ENCODE data around the gene CD8A. TPM values are rescaled to one million over a fixed set of nuclear protein-coding genes. Genes with fewer than 3 reads are reported as not detected.
"Not testable (repeated sequence)": the region's sequence is repeated elsewhere in the genome, so short reads cannot be mapped to it uniquely, and the experiment has no call there.

Gene CD8A
- polyA plus RNA-seq, 1 of the 3 experiments (the other 2 are of a cell fraction), result 0.05 TPM

- H3K27me3 ChIP-seq (ENCODE audit: insufficient read depth); H3K9ac ChIP-seq; H3K79me2 ChIP-seq (ENCODE audit: insufficient read depth); H3K36me3 ChIP-seq (replicated peaks in 1 of 2; ENCODE audit: control insufficient read depth in 1 of 2, insufficient read depth in 2 of 2, low read length in 1 of 2); H3K9me3 ChIP-seq; DNase-seq; H3K9me2 ChIP-seq; H3K4me3 ChIP-seq (ENCODE audit: low read depth in 2 of 2, low read length in 1 of 2); H4K20me1 ChIP-seq (ENCODE audit: insufficient read depth); POLR2A ChIA-PET; CTCF ChIA-PET; H3F3A ChIP-seq (replicated peaks; ENCODE audit: insufficient read depth); H3K4me1 ChIP-seq (ENCODE audit: control insufficient read depth in 1 of 2, insufficient read depth in 2 of 2, low read depth in 1 of 2, low read length in 1 of 2): not testable (repeated sequence)
- peak overlapping the region in 1 of 2 experiments; percentile 36; a peak in 1 of 4 replicates for H3K27ac ChIP-seq (ENCODE audit: low read depth in 2 of 2, low read length in 1 of 2)
- peak overlapping the region; percentile 53 for H3K4me2 ChIP-seq
- TF ChIP-seq, protein P1, sequence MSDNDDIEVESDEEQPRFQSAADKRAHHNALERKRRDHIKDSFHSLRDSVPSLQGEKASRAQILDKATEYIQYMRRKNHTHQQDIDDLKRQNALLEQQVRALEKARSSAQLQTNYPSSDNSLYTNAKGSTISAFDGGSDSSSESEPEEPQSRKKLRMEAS (IDR thresholded peaks at IDR 0.05; ENCODE audit: low read depth), result peak; percentile 44; the same call in 1 of the 2 replicates
- peak; percentile 27; the same call in 1 of the 2 replicates for TF ChIP-seq PBX3 (IDR thresholded peaks at IDR 0.05)
- TF ChIP-seq FOSL2 (IDR thresholded peaks at IDR 0.05; ENCODE audit: borderline replicate concordance, low read depth), result peak; percentile 69
- TF ChIP-seq TCF12 (IDR thresholded peaks at IDR 0.05), result peak; percentile 43; the same call in 1 of the 2 replicates
- peak; percentile 30 for TF ChIP-seq JUND (IDR thresholded peaks at IDR 0.05)
- H2AFZ ChIP-seq (ENCODE audit: low read depth), result peak overlapping the region; percentile 46; the same call in 1 of the 2 replicates
- WGBS (ENCODE audit: low lambda C conversion rate), result 46% methylated on average over 17 of the region's 19 CpGs
These were observed 46.4 kb upstream of the CD8A start for GRCh38 chr2:86836915-86837695.

DNA sequence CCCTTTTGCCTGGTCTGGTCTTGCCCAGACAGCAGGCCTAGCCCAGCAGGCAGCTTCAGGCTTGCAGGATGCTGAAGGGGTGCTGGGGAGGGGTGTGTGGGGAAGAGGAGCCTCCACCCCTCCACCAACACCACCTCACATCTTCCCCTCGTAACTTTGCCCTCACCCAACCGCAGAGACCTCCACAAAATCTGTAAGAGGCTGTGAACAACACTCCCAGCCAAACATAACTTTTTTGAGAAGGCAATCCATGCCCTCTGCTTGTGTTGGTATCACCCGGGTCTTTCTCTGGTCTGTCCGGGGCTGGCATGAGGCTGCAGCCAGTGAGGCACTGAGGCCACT lies 44.8 kb upstream of the CD8A start:
- H3K27me3 ChIP-seq (ENCODE audit: insufficient read depth); H3K4me2 ChIP-seq; H3F3A ChIP-seq (replicated peaks; ENCODE audit: insufficient read depth); H3K4me1 ChIP-seq (ENCODE audit: control insufficient read depth in 1 of 2, insufficient read depth in 2 of 2, low read depth in 1 of 2, low read length in 1 of 2); DNase-seq; H3K4me3 ChIP-seq (ENCODE audit: low read depth in 2 of 2, low read length in 1 of 2); H3K9me2 ChIP-seq; H4K20me1 ChIP-seq (ENCODE audit: insufficient read depth); POLR2A ChIA-PET; H3K36me3 ChIP-seq (replicated peaks in 1 of 2; ENCODE audit: control insufficient read depth in 1 of 2, insufficient read depth in 2 of 2, low read length in 1 of 2); H2AFZ ChIP-seq (ENCODE audit: low read depth); H3K79me2 ChIP-seq (ENCODE audit: insufficient read depth); H3K9ac ChIP-seq; CTCF ChIA-PET; H3K27ac ChIP-seq (ENCODE audit: low read depth in 2 of 2, low read length in 1 of 2); H3K9me3 ChIP-seq: not testable (repeated sequence)
- 47% methylated on average over 4 of the region's 4 CpGs for WGBS (ENCODE audit: low lambda C conversion rate)

DNA sequence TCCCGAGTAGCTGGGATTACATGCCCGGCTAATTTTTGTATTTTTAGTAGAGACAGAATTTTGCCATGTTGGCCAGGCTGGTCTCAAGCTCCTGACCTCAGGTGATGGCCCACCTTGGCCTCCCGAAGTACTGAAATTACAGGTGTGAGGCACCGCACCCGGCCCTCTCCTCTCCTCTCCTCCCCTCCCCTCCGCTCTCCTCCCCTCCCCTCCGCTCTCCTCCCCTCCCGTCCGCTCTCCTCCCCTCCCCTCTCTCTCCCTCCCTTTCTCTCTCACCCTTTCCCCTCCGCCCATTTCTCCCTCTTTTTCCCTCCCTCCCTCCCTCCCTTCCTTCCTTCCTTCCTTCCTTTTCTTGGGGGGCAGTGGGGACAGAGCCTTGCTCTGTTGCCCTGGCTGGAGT lies 42.6 kb upstream of the CD8A start:
- WGBS (ENCODE audit: low lambda C conversion rate), result 74% methylated on average over 10 of the region's 10 CpGs
- TF ChIP-seq, protein P2, sequence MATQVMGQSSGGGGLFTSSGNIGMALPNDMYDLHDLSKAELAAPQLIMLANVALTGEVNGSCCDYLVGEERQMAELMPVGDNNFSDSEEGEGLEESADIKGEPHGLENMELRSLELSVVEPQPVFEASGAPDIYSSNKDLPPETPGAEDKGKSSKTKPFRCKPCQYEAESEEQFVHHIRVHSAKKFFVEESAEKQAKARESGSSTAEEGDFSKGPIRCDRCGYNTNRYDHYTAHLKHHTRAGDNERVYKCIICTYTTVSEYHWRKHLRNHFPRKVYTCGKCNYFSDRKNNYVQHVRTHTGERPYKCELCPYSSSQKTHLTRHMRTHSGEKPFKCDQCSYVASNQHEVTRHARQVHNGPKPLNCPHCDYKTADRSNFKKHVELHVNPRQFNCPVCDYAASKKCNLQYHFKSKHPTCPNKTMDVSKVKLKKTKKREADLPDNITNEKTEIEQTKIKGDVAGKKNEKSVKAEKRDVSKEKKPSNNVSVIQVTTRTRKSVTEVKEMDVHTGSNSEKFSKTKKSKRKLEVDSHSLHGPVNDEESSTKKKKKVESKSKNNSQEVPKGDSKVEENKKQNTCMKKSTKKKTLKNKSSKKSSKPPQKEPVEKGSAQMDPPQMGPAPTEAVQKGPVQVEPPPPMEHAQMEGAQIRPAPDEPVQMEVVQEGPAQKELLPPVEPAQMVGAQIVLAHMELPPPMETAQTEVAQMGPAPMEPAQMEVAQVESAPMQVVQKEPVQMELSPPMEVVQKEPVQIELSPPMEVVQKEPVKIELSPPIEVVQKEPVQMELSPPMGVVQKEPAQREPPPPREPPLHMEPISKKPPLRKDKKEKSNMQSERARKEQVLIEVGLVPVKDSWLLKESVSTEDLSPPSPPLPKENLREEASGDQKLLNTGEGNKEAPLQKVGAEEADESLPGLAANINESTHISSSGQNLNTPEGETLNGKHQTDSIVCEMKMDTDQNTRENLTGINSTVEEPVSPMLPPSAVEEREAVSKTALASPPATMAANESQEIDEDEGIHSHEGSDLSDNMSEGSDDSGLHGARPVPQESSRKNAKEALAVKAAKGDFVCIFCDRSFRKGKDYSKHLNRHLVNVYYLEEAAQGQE (IDR thresholded peaks at IDR 0.05; ENCODE audit: low read depth, low read length), result no peak
- TF ChIP-seq EP300 (IDR thresholded peaks at IDR 0.05; ENCODE audit: borderline replicate concordance in 1 of 2, low read depth in 1 of 2, low read length in 1 of 2) (no peak), FOXJ3 (CRISPR knock-in tag; IDR thresholded peaks at IDR 0.05) (no peak), RXRA (IDR thresholded peaks at IDR 0.05; ENCODE audit: borderline replicate concordance, low read depth) (no peak), RFX5 (IDR thresholded peaks at IDR 0.05; ENCODE audit: low read length) (no peak), EZH2phosphoT487 (IDR thresholded peaks at IDR 0.05; ENCODE audit: borderline replicate concordance, low read depth) (no peak), MXI1 (IDR thresholded peaks at IDR 0.05; ENCODE audit: low read depth, low read length) (no peak), GATA2 (CRISPR knock-in tag; IDR thresholded peaks at IDR 0.05) (no peak)
- TF ChIP-seq, protein P3, sequence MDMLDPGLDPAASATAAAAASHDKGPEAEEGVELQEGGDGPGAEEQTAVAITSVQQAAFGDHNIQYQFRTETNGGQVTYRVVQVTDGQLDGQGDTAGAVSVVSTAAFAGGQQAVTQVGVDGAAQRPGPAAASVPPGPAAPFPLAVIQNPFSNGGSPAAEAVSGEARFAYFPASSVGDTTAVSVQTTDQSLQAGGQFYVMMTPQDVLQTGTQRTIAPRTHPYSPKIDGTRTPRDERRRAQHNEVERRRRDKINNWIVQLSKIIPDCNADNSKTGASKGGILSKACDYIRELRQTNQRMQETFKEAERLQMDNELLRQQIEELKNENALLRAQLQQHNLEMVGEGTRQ (IDR thresholded peaks at IDR 0.05; ENCODE audit: borderline replicate concordance, low read depth, low read length), result no peak
- TF ChIP-seq, protein P4, sequence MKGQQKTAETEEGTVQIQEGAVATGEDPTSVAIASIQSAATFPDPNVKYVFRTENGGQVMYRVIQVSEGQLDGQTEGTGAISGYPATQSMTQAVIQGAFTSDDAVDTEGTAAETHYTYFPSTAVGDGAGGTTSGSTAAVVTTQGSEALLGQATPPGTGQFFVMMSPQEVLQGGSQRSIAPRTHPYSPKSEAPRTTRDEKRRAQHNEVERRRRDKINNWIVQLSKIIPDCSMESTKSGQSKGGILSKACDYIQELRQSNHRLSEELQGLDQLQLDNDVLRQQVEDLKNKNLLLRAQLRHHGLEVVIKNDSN (IDR thresholded peaks at IDR 0.05; ENCODE audit: borderline replicate concordance, low read depth), result no peak

More for the DNA sequence above, 42.6 kb upstream of the CD8A start:
- DNase-seq, result no peak
- POLR2A ChIA-PET, result no interaction called here
- H3K4me3 ChIP-seq (ENCODE audit: low read depth in 2 of 2, low read length in 1 of 2), result no peak overlapping the region
- H3K79me2 ChIP-seq (ENCODE audit: insufficient read depth), result no peaks in the 10 kb centered on the region
- H3K36me3 ChIP-seq (replicated peaks in 1 of 2; ENCODE audit: control insufficient read depth in 1 of 2, insufficient read depth in 2 of 2, low read length in 1 of 2), result no peaks in the 10 kb centered on the region
- H3K4me1 ChIP-seq (ENCODE audit: control insufficient read depth in 1 of 2, insufficient read depth in 2 of 2, low read depth in 1 of 2, low read length in 1 of 2), result no peaks in the 10 kb centered on the region
- no peak overlapping the region for H2AFZ ChIP-seq (ENCODE audit: low read depth)
- H3K27ac ChIP-seq (ENCODE audit: low read depth in 2 of 2, low read length in 1 of 2), result no peak overlapping the region
- H3F3A ChIP-seq (replicated peaks; ENCODE audit: insufficient read depth), result no peaks in the 10 kb centered on the region
- no peaks in the 10 kb centered on the region for H4K20me1 ChIP-seq (ENCODE audit: insufficient read depth)
- H3K9me2 ChIP-seq, result no peaks in the 10 kb centered on the region
- H3K9me3 ChIP-seq, result no peaks in the 10 kb centered on the region
- H3K9ac ChIP-seq, result no peak overlapping the region
- H3K27me3 ChIP-seq (ENCODE audit: insufficient read depth), result no peaks in the 10 kb centered on the region
- no peak overlapping the region for H3K4me2 ChIP-seq
- CTCF ChIA-PET, result no interaction called here
